Occipital lobe (tissue), 2 donors: ENCODE results near the gene PYGM. TPM values are rescaled to one million over a fixed set of nuclear protein-coding genes. Genes with fewer than 3 reads are reported as not detected.

Experiments
- DNase-seq: peaks from one replicate; lab custom pipeline; 2025; lab: John Stamatoyannopoulos, UW
- total RNA-seq: library from RNA; depleted of rRNA; stranded (reverse); fragments of >200 nt; gene quantifications from one replicate; pipeline ENCODE4 v1.2.3, GENCODE V29; 2014

The PYGM gene
- total RNA-seq, 1 donor from 2014 or later, result 1.2 TPM

- no peak for DNase-seq
Observed at GRCh38 chr11:64735725-64736259, 24.0 kb downstream of the PYGM start.

GRCh38 chr11:64734811-64735724, 24.7 kb downstream of the PYGM start:
- no peak for DNase-seq

GRCh38 chr11:64731601-64732000, 28.2 kb downstream of the PYGM start:
- DNase-seq, result no peak

GRCh38 chr11:64729851-64730382, 29.9 kb downstream of the PYGM start:
- DNase-seq, result no peak

GRCh38 chr11:64728757-64729365, 30.9 kb downstream of the PYGM start:
- DNase-seq, result no peak

GRCh38 chr11:64726867-64727530, 32.8 kb downstream of the PYGM start:
- DNase-seq, result no peak

GRCh38 chr11:64726211-64726641, 33.5 kb downstream of the PYGM start:
- DNase-seq, result no peak

- DNase-seq, result no peak
Observed at GRCh38 chr11:64724863-64725532, 34.8 kb downstream of the PYGM start.

- DNase-seq, result no peak
Observed at GRCh38 chr11:64723907-64724862, 35.6 kb downstream of the PYGM start.

- peak; percentile 93 for DNase-seq
Observed at GRCh38 chr11:64723117-64723906, 36.5 kb downstream of the PYGM start, which contains the start of gene NRXN2. Gene NRXN2, minus strand, starts transcription at chr11:64723197. Its CDS starts 9,498 bp downstream, at chr11:64713699.

GRCh38 chr11:64722141-64723065, 37.4 kb downstream of the PYGM start:
- DNase-seq, result no peak

- DNase-seq, result no peak
Observed at GRCh38 chr11:64721359-64721699, 38.4 kb downstream of the PYGM start.

- DNase-seq, result no peak
Observed at GRCh38 chr11:64720640-64721358, 39.0 kb downstream of the PYGM start.

GRCh38 chr11:64720167-64720566, 39.6 kb downstream of the PYGM start:
- no peak for DNase-seq

GRCh38 chr11:64719406-64719805, 40.4 kb downstream of the PYGM start:
- no peak for DNase-seq

- no peak for DNase-seq
Observed at GRCh38 chr11:64718780-64719124, 41.0 kb downstream of the PYGM start.

- DNase-seq, result peak; percentile 60
Observed at GRCh38 chr11:64718084-64718779, 41.5 kb downstream of the PYGM start.
